ENCODE measurements around the gene CRYBG2. TPM values are rescaled to one million over a fixed set of nuclear protein-coding genes. Genes with fewer than 3 reads are reported as not detected.
A peak's percentile ranks its signal among the peaks of the same experiment; 100 is the strongest.

CRYBG2 gene
- total and polyA plus RNA-seq, 10 donors, result 0.87 to 3.4 (median 1.2) TPM; not detected in 5

GRCh38 chr1:26361605-26362122 lies 7.7 kb upstream of the CRYBG2 start:
- Histone ChIP-seq H3K4me1 (peaks cover 7 to 36% (median 19%) of the 10 kb centered on the region in 6 donors), H3K27ac (no peak overlapping the region), H3K4me3 (no peak overlapping the region), H3K9me3 (no peaks in the 10 kb centered on the region), H3K27me3 (replicated peaks in 1 of 7) (peaks cover 2 to 92% (median 30%) of the 10 kb centered on the region in 7 donors), H3K36me3 (no peaks in the 10 kb centered on the region)
- 82 to 93% (median 87%) methylated on average over 12 of the region's 12 CpGs for WGBS, 5 donors
- intact Hi-C loops (cut with DNase I; ENCODE audit: low total_unique reads), result no loop called here
- TF ChIP-seq CTCF (IDR thresholded peaks at IDR 0.05 in 8 of 11, conservative IDR thresholded peaks at IDR 0.05 in 3 of 11), result no peak
- TF ChIP-seq POLR2A (IDR thresholded peaks at IDR 0.05), result no peak
- TF ChIP-seq POLR2AphosphoS5 (IDR thresholded peaks at IDR 0.05), result no peak
- DNase-seq, result no peak

- DNase-seq, result no peak
- Histone ChIP-seq H3K27me3 (replicated peaks in 1 of 7) (peaks cover 2 to 91% (median 30%) of the 10 kb centered on the region in 7 donors), H3K27ac (no peak overlapping the region), H3K4me3 (peak overlapping the region in 7 of 8 donors; percentile 14 to 66 (median 33)), H3K4me1 (peaks cover 7 to 36% (median 19%) of the 10 kb centered on the region in 6 donors), H3K9me3 (no peaks in the 10 kb centered on the region), H3K36me3 (no peaks in the 10 kb centered on the region)
- no peak for TF ChIP-seq CTCF (IDR thresholded peaks at IDR 0.05 in 8 of 11, conservative IDR thresholded peaks at IDR 0.05 in 3 of 11)
- no peak for TF ChIP-seq POLR2AphosphoS5 (IDR thresholded peaks at IDR 0.05)
- TF ChIP-seq POLR2A (IDR thresholded peaks at IDR 0.05), result no peak
- intact Hi-C loops (cut with DNase I; ENCODE audit: low total_unique reads), result no loop called here
- 64 to 74% (median 71%) methylated on average over 27 of the region's 27 CpGs for WGBS, 5 donors
Observed at GRCh38 chr1:26360807-26361604, 7.1 kb upstream of the CRYBG2 start.

DNA sequence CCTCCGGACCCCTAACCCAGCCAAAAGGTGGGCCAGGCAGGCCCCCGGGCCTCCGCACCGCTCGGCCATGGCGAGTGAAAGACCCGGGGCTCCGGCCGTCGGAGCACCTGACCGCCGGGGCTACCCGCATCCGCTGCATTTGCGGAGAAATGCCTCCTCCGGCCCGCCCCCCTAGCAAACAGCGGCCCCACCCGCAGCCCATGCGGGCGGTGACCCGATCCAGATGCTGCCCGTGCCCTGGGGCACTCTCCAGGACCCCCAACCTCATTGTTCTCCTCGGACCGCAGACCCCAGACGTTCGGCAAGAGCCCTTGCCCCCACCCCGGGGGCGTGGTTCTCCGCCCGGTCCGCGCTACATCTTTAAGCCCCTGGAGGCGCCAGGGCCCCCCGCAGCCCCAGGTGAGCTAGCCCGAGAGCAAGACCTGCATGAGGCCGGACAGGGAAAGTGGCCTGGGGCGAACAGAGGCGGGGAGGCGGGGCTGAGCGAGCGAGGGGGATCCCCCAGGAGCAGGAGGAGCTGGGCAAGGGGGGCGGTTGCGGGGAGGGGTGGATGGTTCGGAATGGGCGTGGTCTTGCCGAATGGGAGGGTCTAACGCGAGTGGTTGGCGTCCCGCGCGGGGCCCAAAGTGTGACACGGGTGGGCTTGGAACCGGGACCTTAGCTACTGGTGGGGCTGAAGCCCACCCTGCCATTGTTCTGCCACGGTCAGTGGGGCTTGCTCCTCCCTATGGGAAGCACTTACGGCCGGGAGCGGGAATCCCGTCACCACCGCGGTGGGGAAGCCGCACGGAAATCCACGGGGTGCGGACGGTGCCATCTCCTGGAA lies 6.3 kb upstream of the CRYBG2 start:
- WGBS, 5 donors, result 2 to 6% (median 4%) methylated on average over 41 to 67 of the region's 67 CpGs
- no peaks in the 10 kb centered on the region for H3K9me3 ChIP-seq
- no peak overlapping the region for H3K27ac ChIP-seq
- H3K4me3 ChIP-seq, result peak overlapping the region; percentile 14 to 66 (median 26)
- TF ChIP-seq CTCF (IDR thresholded peaks at IDR 0.05 in 8 of 11, conservative IDR thresholded peaks at IDR 0.05 in 3 of 11) (no peak), POLR2A (IDR thresholded peaks at IDR 0.05) (no peak), POLR2AphosphoS5 (IDR thresholded peaks at IDR 0.05) (no peak)
- peaks cover 2 to 85% (median 30%) of the 10 kb centered on the region in 7 donors for H3K27me3 ChIP-seq (replicated peaks in 1 of 7)
- no peak for DNase-seq
- intact Hi-C loops (cut with DNase I; ENCODE audit: low total_unique reads), result no loop called here
- peaks cover 7 to 36% (median 19%) of the 10 kb centered on the region in 6 donors for H3K4me1 ChIP-seq
- no peaks in the 10 kb centered on the region for H3K36me3 ChIP-seq

Measured in spleen (tissue), 11 donors.